ENCODE results near the gene LGI2. TPM values are rescaled to one million over a fixed set of nuclear protein-coding genes. Genes with fewer than 3 reads are reported as not detected.

The LGI2 gene
- total and polyA plus RNA-seq, 4 donors: 0.05 to 0.19 (median 0.08) TPM; not detected in 1

GRCh38 chr4:25012655-25013054, 18.1 kb downstream of the LGI2 start:
- no peak overlapping the region for H3K9ac ChIP-seq (ENCODE audit: low read depth in 1 of 2, low read length in 2 of 2)
- WGBS: 88% methylated on average over 8 of the region's 8 CpGs
- DNase-seq (ENCODE audit: low spot score): no peak
- no peak overlapping the region for H3K27ac ChIP-seq (ENCODE audit: low read depth in 1 of 2, low read length in 2 of 2)
- H3K4me1 ChIP-seq (ENCODE audit: control insufficient read depth in 4 of 4, insufficient read depth in 4 of 4, low read length in 3 of 4): no peaks in the 10 kb centered on the region
- no peaks in the 10 kb centered on the region for H3K27me3 ChIP-seq (ENCODE audit: control insufficient read depth in 4 of 4, insufficient read depth in 4 of 4, low read length in 3 of 4)
- no peaks in the 10 kb centered on the region for H3K9me3 ChIP-seq (ENCODE audit: control insufficient read depth in 4 of 4, low read length in 3 of 4)
- TF ChIP-seq SP1 (IDR thresholded peaks at IDR 0.05) (no peak), ZBTB33 (IDR thresholded peaks at IDR 0.05) (no peak), JUND (IDR thresholded peaks at IDR 0.05) (no peak), TAF1 (conservative IDR thresholded peaks at IDR 0.05) (no peak), CTCF (IDR thresholded peaks at IDR 0.05; ENCODE audit: low read depth, low read length, missing input control) (no peak), HNF4G (IDR thresholded peaks at IDR 0.05) (no peak), MAX (IDR thresholded peaks at IDR 0.05) (no peak), ATF3 (IDR thresholded peaks at IDR 0.05) (no peak)
- H3K36me3 ChIP-seq (ENCODE audit: control insufficient read depth in 4 of 4, insufficient read depth in 3 of 4, low read depth in 1 of 4, low read length in 3 of 4): no peaks in the 10 kb centered on the region
- no peak overlapping the region for H3K4me3 ChIP-seq (ENCODE audit: low read depth in 1 of 3, low read length in 3 of 3)

GRCh38 chr4:25011135-25011866, 19.4 kb downstream of the LGI2 start:
- no peak for DNase-seq (ENCODE audit: low spot score)
- 56% methylated on average over 14 of the region's 14 CpGs for WGBS
- no peaks in the 10 kb centered on the region for H3K4me1 ChIP-seq (ENCODE audit: control insufficient read depth in 4 of 4, insufficient read depth in 4 of 4, low read length in 3 of 4)
- no peak overlapping the region for H3K4me3 ChIP-seq (ENCODE audit: low read depth in 1 of 3, low read length in 3 of 3)
- H3K9ac ChIP-seq (ENCODE audit: low read depth in 1 of 2, low read length in 2 of 2): no peak overlapping the region
- no peak overlapping the region for H3K27ac ChIP-seq (ENCODE audit: low read depth in 1 of 2, low read length in 2 of 2)
- TF ChIP-seq EGR1 (IDR thresholded peaks at IDR 0.05; ENCODE audit: low read depth in 2 of 2) (no peak), ZBTB33 (IDR thresholded peaks at IDR 0.05) (no peak), REST (IDR thresholded peaks at IDR 0.05) (no peak), ATF3 (IDR thresholded peaks at IDR 0.05) (no peak), HNF4A (conservative IDR thresholded peaks at IDR 0.05) (no peak), TAF1 (conservative IDR thresholded peaks at IDR 0.05) (no peak), CTCF (IDR thresholded peaks at IDR 0.05; ENCODE audit: low read depth, low read length, missing input control) (no peak), SP1 (IDR thresholded peaks at IDR 0.05) (no peak), GABPA (IDR thresholded peaks at IDR 0.05 in 1 of 2, conservative IDR thresholded peaks at IDR 0.05 in 1 of 2) (no peak), FOXA1 (IDR thresholded peaks at IDR 0.05) (no peak), MAX (IDR thresholded peaks at IDR 0.05) (no peak), HNF4G (IDR thresholded peaks at IDR 0.05) (no peak), FOXA2 (IDR thresholded peaks at IDR 0.05) (no peak)
- no peaks in the 10 kb centered on the region for H3K27me3 ChIP-seq (ENCODE audit: control insufficient read depth in 4 of 4, insufficient read depth in 4 of 4, low read length in 3 of 4)
- H3K36me3 ChIP-seq (ENCODE audit: control insufficient read depth in 4 of 4, insufficient read depth in 3 of 4, low read depth in 1 of 4, low read length in 3 of 4): no peaks in the 10 kb centered on the region
- H3K9me3 ChIP-seq (ENCODE audit: control insufficient read depth in 4 of 4, low read length in 3 of 4): no peaks in the 10 kb centered on the region
